CD14-positive monocyte (primary cell): ENCODE measurements around the gene EFHC1. TPM values are rescaled to one million over a fixed set of nuclear protein-coding genes. Genes with fewer than 3 reads are reported as not detected.

ENCODE experiments used
- DNase-seq, 3 donors: peaks; one replicate each; pipeline ENCODE4 v3.0.0-alpha.2; 2011 to 2022
- H2AFZ ChIP-seq: 2 replicates; pipeline ENCODE4 v1.6.0; 2012; ENCODE audit warnings: mild to moderate bottlenecking, low read depth, low read length, inconsistent platforms; ENCODE audit not compliant: insufficient read depth, poor library complexity, severe bottlenecking
- H3K27ac ChIP-seq, 2 donors: 1 replicate in 1 of 2; 2 replicates in 1 of 2; pipeline ENCODE4 v1.5.1; 2012 to 2013; ENCODE audit warnings: low read length in 2 of 2, control low read depth in 1 of 2, inconsistent platforms in 1 of 2, low read depth in 1 of 2, mild to moderate bottlenecking in 1 of 2
- H3K27me3 ChIP-seq, 2 donors: one replicate each; pipeline versions ENCODE4 v1.6.0 to v1.6.1; 2011 to 2013; ENCODE audit warnings: low read length in 2 of 2; ENCODE audit not compliant: control insufficient read depth in 2 of 2, insufficient read depth in 2 of 2
- H3K36me3 ChIP-seq, 2 donors: replicated peaks in 1 of 2; 1 replicate in 1 of 2; 2 replicates in 1 of 2; pipeline versions ENCODE4 v1.5.1 to v1.6.1; 2012 to 2013; ENCODE audit warnings: low read length in 2 of 2, control low read depth in 1 of 2, inconsistent platforms in 1 of 2, mild to moderate bottlenecking in 1 of 2; ENCODE audit not compliant: insufficient read depth in 2 of 2, control insufficient read depth in 1 of 2
- H3K4me1 ChIP-seq, 2 donors: 1 replicate in 1 of 2; 2 replicates in 1 of 2; pipeline versions ENCODE4 v1.5.1 to v1.6.1; 2012 to 2013; ENCODE audit warnings: low read length in 2 of 2, control low read depth in 1 of 2, inconsistent platforms in 1 of 2, mild to moderate bottlenecking in 1 of 2, moderate library complexity in 1 of 2; ENCODE audit not compliant: insufficient read depth in 2 of 2, control insufficient read depth in 1 of 2
- H3K4me2 ChIP-seq: replicated peaks from 2 replicates; pipeline ENCODE3; 2012; ENCODE audit warnings: low read length, moderate library complexity, mild to moderate bottlenecking; ENCODE audit not compliant: poor library complexity, severe bottlenecking; ENCODE audit errors: extremely low read depth
- H3K4me3 ChIP-seq, 3 experiments: fragments of 200-600 bp in 1 of 3; sonication (generic) in 1 of 3; replicated peaks in 1 of 3; 1 replicate in 2 of 3; 2 replicates in 1 of 3; pipeline ENCODE4 v1.5.1; 2011 to 2013; ENCODE audit warnings: low read length in 3 of 3, mild to moderate bottlenecking in 3 of 3, control low read depth in 2 of 3, low read depth in 2 of 3, inconsistent platforms in 1 of 3, moderate library complexity in 1 of 3
- H3K79me2 ChIP-seq: 2 replicates; pipeline ENCODE4 v1.6.0; 2012; ENCODE audit warnings: mild to moderate bottlenecking, control low read depth, inconsistent platforms, low read length, moderate library complexity; ENCODE audit not compliant: insufficient read depth
- H3K9ac ChIP-seq: 2 replicates; pipeline ENCODE4 v1.6.0; 2017; ENCODE audit warnings: low read length, mild to moderate bottlenecking; ENCODE audit not compliant: insufficient read depth, poor library complexity, severe bottlenecking
- H3K9me3 ChIP-seq, 2 donors: replicated peaks in 1 of 2; 1 replicate in 1 of 2; 2 replicates in 1 of 2; pipeline versions ENCODE4 v1.5.1 to v1.6.1; 2012 to 2013; ENCODE audit warnings: low read length in 2 of 2, control low read depth in 1 of 2; ENCODE audit not compliant: control insufficient read depth in 1 of 2, insufficient read depth in 1 of 2
- H4K20me1 ChIP-seq: 2 replicates; pipeline ENCODE4 v1.6.0; 2012; ENCODE audit warnings: mild to moderate bottlenecking, low read length, control low read depth, moderate library complexity; ENCODE audit not compliant: insufficient read depth
- H3K27ac Mint-ChIP-seq, 7 donors: one replicate each; pipeline ENCODE4 v1.8.0; 2020; ENCODE audit warnings: mild to moderate bottlenecking in 7 of 7, mixed read lengths in 7 of 7, moderate library complexity in 6 of 7, inconsistent platforms in 2 of 7
- H3K27me3 Mint-ChIP-seq, 3 donors: one replicate each; pipeline ENCODE4 v1.8.0; 2021 to 2022; ENCODE audit warnings: low read depth in 3 of 3, mild to moderate bottlenecking in 3 of 3, mixed read lengths in 3 of 3, moderate library complexity in 3 of 3, inconsistent platforms in 1 of 3
- H3K36me3 Mint-ChIP-seq, 2 donors: one replicate each; pipeline ENCODE4 v1.8.0; 2020; ENCODE audit warnings: mixed read lengths in 2 of 2, inconsistent platforms in 1 of 2, mild to moderate bottlenecking in 1 of 2
- H3K4me1 Mint-ChIP-seq: one replicate; pipeline ENCODE4 v1.8.0; 2020; ENCODE audit warnings: mild to moderate bottlenecking, mixed read lengths
- H3K4me3 Mint-ChIP-seq, 2 donors: one replicate each; pipeline ENCODE4 v1.8.0; 2020; ENCODE audit warnings: mild to moderate bottlenecking in 2 of 2, mixed read lengths in 2 of 2, moderate library complexity in 1 of 2
- H3K9me3 Mint-ChIP-seq, 7 donors: one replicate each; pipeline ENCODE4 v1.8.0; 2020 to 2022; ENCODE audit warnings: mixed read lengths in 7 of 7, mild to moderate bottlenecking in 6 of 7, moderate library complexity in 6 of 7, inconsistent platforms in 2 of 7
- CTCF ChIP-seq: fragments of 200-600 bp; IDR thresholded peaks from one replicate; pipeline ENCODE4 v1.8.0; 2022; ENCODE audit warnings: antibody characterized with exemption, mild to moderate bottlenecking
- WGBS: methylation state at CpG from one replicate; pipeline ENCODE4 v1.1.5; 2013; ENCODE audit warnings: missing lambda C conversion rate; ENCODE audit not compliant: insufficient coverage; 5-methylcytosine and 5-hydroxymethylcytosine counted together
- intact Hi-C, 2 donors: fragments of 100-400 bp; cut with micrococcal nuclease; formaldehyde crosslinking; loops; one replicate each; pipeline versions ENCODE4 v1.15.0 to v1.15.1; 2023
- polyA plus RNA-seq, 3 donors: library from polyadenylated mRNA; depleted of rRNA in 1 of 3; unstranded in 2 of 3; stranded (reverse) in 1 of 3; fragments of 300-500 nt in 2 of 3; fragments of >200 nt in 1 of 3; fragmentation: Illumina TruSeq in 2 of 3; gene quantifications; 1 replicate in 2 of 3; 2 replicates in 1 of 3; pipeline ENCODE4 v1.2.3, GENCODE V29; 2012 to 2021

The EFHC1 gene
- polyA plus RNA-seq, 3 donors, result 0.30 to 13.5 (median 2.3) TPM

DNA sequence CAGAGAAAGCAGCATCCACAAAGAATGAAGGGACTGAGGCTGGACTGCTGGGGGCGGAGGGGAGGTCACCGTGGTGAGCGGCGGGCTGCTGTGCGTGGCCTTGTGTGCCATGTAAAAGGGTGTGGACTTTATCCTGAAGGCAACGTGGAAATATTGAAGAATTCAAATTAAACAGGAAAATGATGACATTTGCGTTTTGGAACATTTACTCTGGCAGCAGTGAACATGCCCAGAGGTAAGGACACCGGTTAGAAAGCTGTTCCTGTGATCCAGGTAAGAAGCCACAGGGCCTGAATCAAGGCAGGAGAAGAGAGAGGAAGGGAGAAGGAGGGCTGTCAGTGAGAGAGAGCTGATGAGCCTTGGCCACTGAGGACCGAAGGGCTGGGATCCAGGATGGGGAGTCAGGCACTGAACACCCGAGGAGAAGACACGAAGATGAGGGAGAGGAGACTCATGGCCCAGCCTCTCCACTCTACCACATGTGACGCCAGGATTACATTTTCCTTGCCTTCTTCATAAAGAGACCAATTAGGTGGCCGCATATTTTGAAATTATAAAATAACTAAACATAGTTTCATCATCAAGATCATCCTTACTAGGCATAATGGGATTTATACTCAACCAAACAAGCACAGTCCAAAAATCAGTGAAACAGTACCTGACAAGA, 98.3 kb downstream of the EFHC1 start:
- peak overlapping the region in 5 of 7 donors; percentile 20 to 81 (median 59) for H3K27ac Mint-ChIP-seq
- no peak for DNase-seq
- 98% methylated on average over 10 of the region's 13 CpGs for WGBS
- Histone ChIP-seq H3K4me1 (no peaks in the 10 kb centered on the region), H3K9ac (no peak overlapping the region), H2AFZ (no peak overlapping the region), H4K20me1 (peaks cover 10% of the 10 kb centered on the region), H3K27ac (no peak overlapping the region), H3K36me3 (peaks cover 36 to 71% of the 10 kb centered on the region in 2 donors), H3K27me3 (no peaks in the 10 kb centered on the region), H3K4me3 (no peak overlapping the region), H3K4me2 (no peak overlapping the region), H3K9me3 (no peaks in the 10 kb centered on the region), H3K79me2 (peaks cover 3% of the 10 kb centered on the region)
- intact Hi-C loops, result no loop called here
- peaks cover 0 to 3% (median 0%) of the 10 kb centered on the region in 7 donors for H3K9me3 Mint-ChIP-seq
- H3K4me1 Mint-ChIP-seq, result peaks cover 25% of the 10 kb centered on the region
- H3K27me3 Mint-ChIP-seq, result peaks cover 0 to 5% (median 2%) of the 10 kb centered on the region in 3 donors
- no peak overlapping the region for H3K4me3 Mint-ChIP-seq
- H3K36me3 Mint-ChIP-seq, result peaks cover 68 to 72% of the 10 kb centered on the region in 2 donors
- no peak for TF ChIP-seq CTCF

DNA sequence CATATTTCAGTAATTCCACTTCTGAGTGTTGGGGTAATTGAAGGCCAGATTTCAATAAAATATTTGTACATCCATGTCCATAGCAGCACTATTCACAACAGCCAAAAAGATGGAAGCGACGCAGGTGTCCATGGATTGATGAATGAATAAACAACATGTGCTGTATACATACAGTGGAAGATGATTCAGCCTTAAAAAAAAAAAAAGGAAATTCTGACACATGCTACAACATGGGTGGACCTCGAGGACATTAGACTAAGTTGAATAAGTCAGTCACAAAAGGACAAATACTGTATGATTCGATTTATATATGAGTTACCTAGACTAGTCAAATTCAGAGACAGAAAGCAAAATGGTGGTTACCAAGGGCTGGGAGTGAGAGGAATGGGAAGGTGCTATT, 99.5 kb downstream of the EFHC1 start:
- Mint-ChIP-seq H3K9me3 (peaks cover 0 to 3% (median 0%) of the 10 kb centered on the region in 7 donors), H3K27me3 (peaks cover 0 to 3% (median 2%) of the 10 kb centered on the region in 3 donors), H3K36me3 (peaks cover 56 to 60% of the 10 kb centered on the region in 2 donors), H3K4me1 (peaks cover 21% of the 10 kb centered on the region), H3K4me3 (no peak overlapping the region), H3K27ac (no peak overlapping the region)
- H3K4me1 ChIP-seq, result no peaks in the 10 kb centered on the region
- TF ChIP-seq CTCF, result no peak
- intact Hi-C loops, result no loop called here
- H2AFZ ChIP-seq, result no peak overlapping the region
- H3K36me3 ChIP-seq, result peaks cover 25 to 59% of the 10 kb centered on the region in 2 donors
- no peaks in the 10 kb centered on the region for H3K27me3 ChIP-seq
- H4K20me1 ChIP-seq, result peaks cover 10% of the 10 kb centered on the region
- no peak for DNase-seq
- H3K9me3 ChIP-seq, result no peaks in the 10 kb centered on the region
- WGBS, result 100% methylated on average over 2 of the region's 4 CpGs
- H3K9ac ChIP-seq, result no peak overlapping the region
- H3K4me2 ChIP-seq, result no peak overlapping the region
- H3K79me2 ChIP-seq, result peaks cover 3% of the 10 kb centered on the region
- H3K4me3 ChIP-seq, result no peak overlapping the region
- H3K27ac ChIP-seq, result no peak overlapping the region
